Tibial artery (tissue), 4 donors: Measurements from ENCODE around the gene RASAL1.

ENCODE experiments used
- DNase-seq, 2 donors: peaks; one replicate each; pipeline ENCODE4 v3.0.0-alpha.2; 2019
- H3K27ac ChIP-seq, 2 donors: fragments of 200-600 bp; sonication (generic) in 1 of 2; 1 replicate in 1 of 2; 2 replicates in 1 of 2; pipeline ENCODE4 v1.5.1; 2018 to 2019; ENCODE audit warnings: mild to moderate bottlenecking in 1 of 2
- H3K27me3 ChIP-seq, 2 donors: fragments of 200-600 bp; sonication (generic) in 1 of 2; one replicate each; pipeline versions ENCODE4 v1.5.1 to v1.6.0; 2016 to 2019
- H3K36me3 ChIP-seq, 3 donors: fragments of 200-600 bp; sonication (generic) in 2 of 3; one replicate each; pipeline ENCODE4 v1.5.1; 2016 to 2019; ENCODE audit warnings: mild to moderate bottlenecking in 2 of 3
- H3K4me1 ChIP-seq, 4 donors: fragments of 200-600 bp; sonication (generic) in 2 of 4; 1 replicate in 3 of 4; 2 replicates in 1 of 4; pipeline ENCODE4 v1.5.1; 2016 to 2019
- H3K4me3 ChIP-seq, 2 donors: fragments of 200-600 bp; sonication (generic) in 1 of 2; 1 replicate in 1 of 2; 2 replicates in 1 of 2; pipeline ENCODE4 v1.5.1; 2018 to 2019; ENCODE audit warnings: mild to moderate bottlenecking in 2 of 2
- H3K9me3 ChIP-seq, 3 donors: fragments of 200-600 bp; sonication (generic) in 1 of 3; one replicate each; pipeline ENCODE4 v1.5.1; 2016 to 2019
- intact Hi-C: fragments of 100-400 bp; cut with DNase I; formaldehyde crosslinking; loops from one replicate; pipeline ENCODE4 v1.15.0; 2023; ENCODE audit warnings: low total_unique reads
- TF ChIP-seq, protein P1 (sequence below), 2 experiments: fragments of 200-600 bp in 1 of 2; fragments of 450-650 bp in 1 of 2; IDR thresholded peaks; one replicate each; pipeline ENCODE4 v1.5.1; 2017 to 2019; ENCODE audit warnings: antibody characterized with exemption in 2 of 2, mild to moderate bottlenecking in 1 of 2, moderate library complexity in 1 of 2

The RASAL1 gene

DNA sequence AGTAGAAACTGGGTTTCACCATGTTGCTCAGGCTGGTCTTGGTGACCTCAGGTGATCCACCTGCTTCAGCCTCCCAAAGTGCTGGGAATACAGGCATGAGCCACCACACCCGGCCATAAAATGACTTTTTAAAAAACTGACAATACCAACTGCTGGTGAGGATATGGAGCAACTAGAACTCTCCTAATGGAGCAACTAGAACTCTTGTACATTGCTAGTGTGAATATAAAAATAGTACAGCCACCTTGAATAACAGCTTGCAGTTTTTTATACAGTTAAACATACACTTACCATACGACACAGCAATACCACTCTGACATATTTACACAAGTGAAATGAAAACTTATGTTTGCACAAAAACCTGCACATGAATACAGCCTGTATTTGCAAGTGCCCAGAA, 11.4 kb upstream of the RASAL1 start:
- TF ChIP-seq, protein P1, sequence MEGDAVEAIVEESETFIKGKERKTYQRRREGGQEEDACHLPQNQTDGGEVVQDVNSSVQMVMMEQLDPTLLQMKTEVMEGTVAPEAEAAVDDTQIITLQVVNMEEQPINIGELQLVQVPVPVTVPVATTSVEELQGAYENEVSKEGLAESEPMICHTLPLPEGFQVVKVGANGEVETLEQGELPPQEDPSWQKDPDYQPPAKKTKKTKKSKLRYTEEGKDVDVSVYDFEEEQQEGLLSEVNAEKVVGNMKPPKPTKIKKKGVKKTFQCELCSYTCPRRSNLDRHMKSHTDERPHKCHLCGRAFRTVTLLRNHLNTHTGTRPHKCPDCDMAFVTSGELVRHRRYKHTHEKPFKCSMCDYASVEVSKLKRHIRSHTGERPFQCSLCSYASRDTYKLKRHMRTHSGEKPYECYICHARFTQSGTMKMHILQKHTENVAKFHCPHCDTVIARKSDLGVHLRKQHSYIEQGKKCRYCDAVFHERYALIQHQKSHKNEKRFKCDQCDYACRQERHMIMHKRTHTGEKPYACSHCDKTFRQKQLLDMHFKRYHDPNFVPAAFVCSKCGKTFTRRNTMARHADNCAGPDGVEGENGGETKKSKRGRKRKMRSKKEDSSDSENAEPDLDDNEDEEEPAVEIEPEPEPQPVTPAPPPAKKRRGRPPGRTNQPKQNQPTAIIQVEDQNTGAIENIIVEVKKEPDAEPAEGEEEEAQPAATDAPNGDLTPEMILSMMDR (IDR thresholded peaks at IDR 0.05): no peak
- intact Hi-C loops: no loop called here
- Histone ChIP-seq H3K4me1 (peaks cover 0 to 9% (median 3%) of the 10 kb centered on the region in 4 donors), H3K27ac (no peak overlapping the region), H3K36me3 (no peaks in the 10 kb centered on the region), H3K27me3 (peaks cover 0 to 35% of the 10 kb centered on the region in 2 donors), H3K4me3 (no peak overlapping the region), H3K9me3 (peaks cover 0 to 9% (median 7%) of the 10 kb centered on the region in 3 donors)
- DNase-seq: no peak

DNA sequence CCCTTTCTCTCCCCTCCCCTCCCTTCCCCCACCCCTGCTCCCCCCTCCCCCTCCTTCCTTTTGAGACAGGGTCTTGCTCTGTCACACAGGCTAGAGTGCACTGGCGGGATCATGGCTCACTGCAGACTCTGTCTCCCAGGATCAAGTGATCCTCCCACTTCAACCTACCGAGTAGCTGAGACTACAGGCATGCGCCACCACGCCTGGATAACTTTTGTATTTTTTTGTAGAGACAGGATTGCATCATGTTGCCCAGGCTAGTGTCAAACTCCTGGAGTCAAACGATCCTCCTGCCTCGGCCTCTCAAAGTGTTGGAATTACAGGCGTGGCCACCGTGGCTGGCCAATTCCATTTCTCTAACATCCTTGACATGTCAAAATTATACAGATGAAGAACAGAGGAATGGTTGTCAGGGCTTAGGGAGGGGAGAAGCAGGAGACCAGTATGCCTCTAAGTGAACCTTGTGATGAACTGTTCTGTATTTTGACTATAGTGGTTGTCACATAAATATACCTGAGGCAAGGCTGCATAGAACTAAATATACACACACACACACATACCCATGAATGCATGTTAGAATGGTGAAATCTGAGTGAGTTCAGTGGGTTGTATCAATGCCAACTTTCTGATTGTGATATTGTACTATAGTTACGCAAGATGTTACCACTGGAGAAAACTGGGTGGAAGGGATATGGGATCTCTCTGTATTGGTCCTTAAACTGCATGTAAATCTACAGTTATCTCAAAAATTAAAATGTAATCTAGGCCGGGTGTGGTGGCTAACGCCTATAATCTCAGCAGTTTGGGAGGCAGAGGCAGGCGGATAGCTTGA, 10.4 kb upstream of the RASAL1 start:
- intact Hi-C loops: no loop called here
- peaks cover 0 to 9% (median 7%) of the 10 kb centered on the region in 3 donors for H3K9me3 ChIP-seq
- no peaks in the 10 kb centered on the region for H3K36me3 ChIP-seq
- no peak for DNase-seq
- peaks cover 0 to 9% (median 3%) of the 10 kb centered on the region in 4 donors for H3K4me1 ChIP-seq
- peaks cover 0 to 25% of the 10 kb centered on the region in 2 donors for H3K27me3 ChIP-seq
- H3K27ac ChIP-seq: no peak overlapping the region
- H3K4me3 ChIP-seq: no peak overlapping the region
- TF ChIP-seq, protein P1 (IDR thresholded peaks at IDR 0.05): no peak

DNA sequence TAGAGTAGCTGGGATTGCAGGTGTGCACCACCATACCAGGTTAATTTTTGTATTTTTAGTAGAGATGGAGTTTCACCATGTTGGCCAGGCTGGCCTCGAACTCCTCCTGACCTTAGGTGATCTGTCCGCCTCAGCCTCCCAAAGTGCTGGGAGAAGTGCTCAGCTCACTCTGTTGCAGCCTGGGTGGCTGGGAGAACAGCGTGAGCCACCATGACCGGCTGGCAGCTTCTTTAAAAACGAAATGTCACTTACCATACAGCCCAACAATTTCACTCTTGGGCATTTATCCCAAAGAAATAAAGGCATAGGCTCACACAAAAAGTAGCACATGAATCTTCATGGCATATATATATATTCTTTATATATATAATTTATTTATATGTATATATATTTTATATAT, 9.2 kb upstream of the RASAL1 start:
- DNase-seq: no peak
- intact Hi-C loops: no loop called here
- Histone ChIP-seq H3K36me3 (no peaks in the 10 kb centered on the region), H3K4me3 (no peak overlapping the region), H3K9me3 (peaks cover 0 to 9% (median 7%) of the 10 kb centered on the region in 3 donors), H3K4me1 (peaks cover 0 to 6% (median 2%) of the 10 kb centered on the region in 4 donors), H3K27me3 (peaks cover 0 to 14% of the 10 kb centered on the region in 2 donors), H3K27ac (no peak overlapping the region)
- TF ChIP-seq, protein P1 (IDR thresholded peaks at IDR 0.05): no peak

DNA sequence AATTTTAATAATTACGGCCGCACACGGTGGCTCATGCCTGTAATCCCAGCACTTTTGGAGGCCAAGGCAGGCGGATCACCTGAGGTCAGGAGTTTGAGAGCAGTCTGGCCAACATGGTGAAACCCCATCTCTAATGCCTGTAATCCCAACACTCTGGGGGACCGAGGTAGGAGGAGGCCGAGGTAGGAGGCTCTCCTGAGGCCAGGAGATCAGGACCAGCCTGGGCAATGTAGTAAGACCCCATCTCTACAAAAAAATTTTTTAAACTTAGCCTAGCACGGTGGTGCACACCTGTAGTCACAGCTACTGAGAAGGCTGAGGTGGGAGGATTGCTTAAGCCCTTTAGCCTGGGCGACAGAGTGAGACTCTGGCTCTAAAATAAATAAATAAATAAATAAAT, 8.4 kb upstream of the RASAL1 start:
- Histone ChIP-seq H3K36me3 (no peaks in the 10 kb centered on the region), H3K27me3 (peaks cover 0 to 11% of the 10 kb centered on the region in 2 donors), H3K27ac (no peak overlapping the region), H3K4me3 (no peak overlapping the region), H3K9me3 (peaks cover 0 to 9% (median 7%) of the 10 kb centered on the region in 3 donors), H3K4me1 (no peaks in the 10 kb centered on the region)
- TF ChIP-seq, protein P1 (IDR thresholded peaks at IDR 0.05): no peak
- intact Hi-C loops: no loop called here
- no peak for DNase-seq

DNA sequence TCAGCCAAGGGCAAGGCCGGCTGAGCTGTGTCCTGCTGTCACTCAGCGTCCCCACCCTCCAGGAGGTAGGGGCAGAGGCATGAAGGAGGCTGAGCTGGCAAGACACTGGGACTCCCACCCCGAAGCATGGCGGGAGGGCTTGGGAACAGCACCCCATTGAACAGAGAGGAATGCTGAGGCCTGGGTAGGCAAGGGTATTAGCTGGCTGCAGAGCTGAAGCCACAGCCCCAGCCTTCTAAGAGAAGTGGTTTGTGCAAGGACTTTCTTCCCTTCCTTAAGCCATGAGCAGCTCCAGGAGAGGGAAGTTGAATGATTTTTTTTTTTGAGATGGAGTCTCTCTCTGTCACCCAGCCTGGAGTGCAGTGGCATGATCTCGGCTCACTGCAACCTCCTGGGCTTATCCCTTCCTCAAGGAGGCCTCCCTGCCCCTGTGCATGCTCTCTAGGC, 7.3 kb upstream of the RASAL1 start:
- TF ChIP-seq, protein P1 (IDR thresholded peaks at IDR 0.05): no peak
- peaks cover 0 to 14% of the 10 kb centered on the region in 2 donors for H3K27me3 ChIP-seq
- H3K27ac ChIP-seq: no peak overlapping the region
- intact Hi-C loops: no loop called here
- H3K36me3 ChIP-seq: no peaks in the 10 kb centered on the region
- no peak overlapping the region for H3K4me3 ChIP-seq
- peaks cover 0 to 9% (median 7%) of the 10 kb centered on the region in 3 donors for H3K9me3 ChIP-seq
- H3K4me1 ChIP-seq: no peaks in the 10 kb centered on the region
- DNase-seq: no peak
